Esophagus squamous epithelium (tissue), 5 donors: ENCODE results near the gene ANKLE1. TPM values are rescaled to one million over a fixed set of nuclear protein-coding genes. Genes with fewer than 3 reads are reported as not detected.

Experiments used
- DNase-seq: peaks from one replicate; lab custom pipeline; 2025; lab: John Stamatoyannopoulos, UW
- H3K27ac ChIP-seq, 4 donors: fragments of 200-600 bp; sonication (generic); one replicate each; pipeline ENCODE4 v1.5.1; 2016 to 2019; ENCODE audit warnings: mild to moderate bottlenecking in 1 of 4
- H3K27me3 ChIP-seq, 4 donors: fragments of 200-600 bp; sonication (generic); 1 replicate in 3 of 4; 2 replicates in 1 of 4; pipeline versions ENCODE4 v1.5.1 to v1.6.0; 2017 to 2021; ENCODE audit warnings: antibody characterized with exemption in 1 of 4
- H3K36me3 ChIP-seq, 3 donors: fragments of 200-600 bp; sonication (generic); one replicate each; pipeline ENCODE4 v1.5.1; 2016 to 2019
- H3K4me1 ChIP-seq, 3 donors: fragments of 200-600 bp; sonication (generic); one replicate each; pipeline ENCODE4 v1.5.1; 2017 to 2019
- H3K4me3 ChIP-seq, 4 donors: fragments of 200-600 bp; sonication (generic); 1 replicate in 3 of 4; 2 replicates in 1 of 4; pipeline ENCODE4 v1.5.1; 2016 to 2019; ENCODE audit warnings: mild to moderate bottlenecking in 2 of 4, moderate library complexity in 1 of 4
- H3K9me3 ChIP-seq, 3 donors: fragments of 200-600 bp; sonication (generic); one replicate each; pipeline ENCODE4 v1.5.1; 2016 to 2019
- POLR2A ChIP-seq, 4 donors: fragments of 450-650 bp; IDR thresholded peaks; one replicate each; pipeline ENCODE4 v1.6.1; 2017; ENCODE audit warnings: antibody characterized with exemption in 4 of 4, mild to moderate bottlenecking in 4 of 4, moderate library complexity in 3 of 4
- WGBS, 2 donors: methylation state at CpG; one replicate each; pipeline ENCODE4 v1.1.5; 2018; 5-methylcytosine and 5-hydroxymethylcytosine counted together
- intact Hi-C: fragments of 100-400 bp; cut with DNase I; formaldehyde crosslinking; loops from one replicate; pipeline ENCODE4 v1.15.0; 2022
- total RNA-seq, 4 donors: library from RNA; depleted of rRNA; stranded (reverse); fragments of >200 nt; gene quantifications; one replicate each; pipeline ENCODE4 v1.1.0, GENCODE V29; 2016
- TF ChIP-seq, protein P1 (sequence below), 6 experiments: fragments of 450-650 bp in 4 of 6; fragments of 200-600 bp in 2 of 6; sonication (generic) in 2 of 6; IDR thresholded peaks; one replicate each; pipeline ENCODE4 v1.5.1; 2016 to 2019; ENCODE audit warnings: antibody characterized with exemption in 6 of 6, mild to moderate bottlenecking in 4 of 6, moderate library complexity in 4 of 6
- donor health status: DM: yes; HTN: yes; CAD: no.

Gene ANKLE1
- total RNA-seq, 4 donors from 2014 or later: 0.12 to 0.57 (median 0.22) TPM; not detected in 1

DNA sequence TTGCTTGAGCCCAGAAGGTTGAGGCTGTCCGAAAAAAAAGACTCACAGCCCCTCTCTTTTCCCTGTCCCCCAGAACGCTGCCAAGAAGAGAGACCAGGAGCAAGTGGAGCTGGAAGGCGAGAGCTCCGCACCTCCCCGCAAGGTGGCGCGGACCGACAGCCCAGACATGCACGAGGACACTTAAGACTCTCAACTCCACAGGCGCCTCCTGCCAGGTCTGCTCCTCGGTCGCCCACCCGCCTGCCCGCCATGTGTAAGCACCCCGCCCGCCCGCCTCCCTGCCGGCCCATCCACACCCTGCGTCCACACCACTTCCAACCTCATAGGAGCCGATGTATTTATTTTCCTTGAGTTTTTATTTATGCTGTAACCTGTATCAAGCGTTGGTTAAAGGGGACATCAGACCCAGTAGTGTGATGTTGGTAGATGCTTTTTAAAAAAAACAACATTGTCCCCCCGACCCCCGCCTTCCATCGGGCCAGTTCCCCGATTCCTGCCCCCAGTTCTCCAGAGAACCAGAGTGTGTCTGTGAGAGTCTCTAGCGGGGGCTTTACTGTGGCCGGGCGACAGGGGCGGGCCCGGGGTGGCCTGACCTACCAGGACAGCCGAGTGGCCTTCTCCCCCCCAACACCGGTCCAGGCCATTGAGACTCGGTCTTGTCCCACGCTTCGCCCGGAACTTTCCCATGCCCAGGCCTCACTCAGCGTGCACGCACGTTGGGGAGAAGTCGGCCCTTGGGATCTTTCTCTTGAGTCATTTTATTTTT is 38.0 kb downstream of the ANKLE1 start:
- intact Hi-C loops: no loop called here
- Histone ChIP-seq H3K9me3 (no peaks in the 10 kb centered on the region), H3K27ac (no peak overlapping the region), H3K4me3 (no peak overlapping the region), H3K4me1 (peaks cover 3 to 23% (median 5%) of the 10 kb centered on the region in 3 donors), H3K36me3 (peaks cover 17 to 82% (median 30%) of the 10 kb centered on the region in 3 donors), H3K27me3 (no peaks in the 10 kb centered on the region)
- no peak for TF ChIP-seq POLR2A (IDR thresholded peaks at IDR 0.05)
- TF ChIP-seq, protein P1, sequence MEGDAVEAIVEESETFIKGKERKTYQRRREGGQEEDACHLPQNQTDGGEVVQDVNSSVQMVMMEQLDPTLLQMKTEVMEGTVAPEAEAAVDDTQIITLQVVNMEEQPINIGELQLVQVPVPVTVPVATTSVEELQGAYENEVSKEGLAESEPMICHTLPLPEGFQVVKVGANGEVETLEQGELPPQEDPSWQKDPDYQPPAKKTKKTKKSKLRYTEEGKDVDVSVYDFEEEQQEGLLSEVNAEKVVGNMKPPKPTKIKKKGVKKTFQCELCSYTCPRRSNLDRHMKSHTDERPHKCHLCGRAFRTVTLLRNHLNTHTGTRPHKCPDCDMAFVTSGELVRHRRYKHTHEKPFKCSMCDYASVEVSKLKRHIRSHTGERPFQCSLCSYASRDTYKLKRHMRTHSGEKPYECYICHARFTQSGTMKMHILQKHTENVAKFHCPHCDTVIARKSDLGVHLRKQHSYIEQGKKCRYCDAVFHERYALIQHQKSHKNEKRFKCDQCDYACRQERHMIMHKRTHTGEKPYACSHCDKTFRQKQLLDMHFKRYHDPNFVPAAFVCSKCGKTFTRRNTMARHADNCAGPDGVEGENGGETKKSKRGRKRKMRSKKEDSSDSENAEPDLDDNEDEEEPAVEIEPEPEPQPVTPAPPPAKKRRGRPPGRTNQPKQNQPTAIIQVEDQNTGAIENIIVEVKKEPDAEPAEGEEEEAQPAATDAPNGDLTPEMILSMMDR (IDR thresholded peaks at IDR 0.05): no peak
- 88 to 93% methylated on average over 26 to 40 of the region's 40 CpGs for WGBS, 2 donors
- DNase-seq: no peak

DNA sequence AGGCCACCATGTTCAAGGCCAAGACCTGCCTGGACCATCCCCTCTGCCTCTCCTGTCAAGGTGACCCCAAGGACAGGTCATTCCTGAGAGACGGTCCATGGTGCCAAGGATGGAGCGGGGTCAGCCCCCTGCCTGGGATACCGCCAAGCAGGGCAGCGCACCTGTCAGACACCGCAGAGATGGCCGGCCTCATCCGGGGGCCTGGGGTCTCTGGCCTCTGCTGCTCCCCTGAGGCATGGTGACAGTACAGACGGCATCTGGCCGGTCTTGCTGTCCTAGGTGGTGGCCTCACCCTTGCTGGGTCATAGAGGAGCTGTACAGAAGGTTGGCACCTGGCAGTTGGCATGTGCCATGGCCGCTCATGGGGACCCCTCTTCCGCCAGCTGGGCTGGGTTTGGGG is 38.7 kb downstream of the ANKLE1 start:
- no peaks in the 10 kb centered on the region for H3K27me3 ChIP-seq
- no peak overlapping the region for H3K27ac ChIP-seq
- H3K36me3 ChIP-seq: peaks cover 15 to 85% (median 28%) of the 10 kb centered on the region in 3 donors
- peaks cover 3 to 31% (median 5%) of the 10 kb centered on the region in 3 donors for H3K4me1 ChIP-seq
- WGBS, 2 donors: 65 to 97% methylated on average over 4 to 10 of the region's 11 CpGs
- TF ChIP-seq, protein P1 (IDR thresholded peaks at IDR 0.05): no peak
- no peak for TF ChIP-seq POLR2A (IDR thresholded peaks at IDR 0.05)
- H3K9me3 ChIP-seq: no peaks in the 10 kb centered on the region
- H3K4me3 ChIP-seq: no peak overlapping the region
- DNase-seq: no peak
- intact Hi-C loops: no loop called here

DNA sequence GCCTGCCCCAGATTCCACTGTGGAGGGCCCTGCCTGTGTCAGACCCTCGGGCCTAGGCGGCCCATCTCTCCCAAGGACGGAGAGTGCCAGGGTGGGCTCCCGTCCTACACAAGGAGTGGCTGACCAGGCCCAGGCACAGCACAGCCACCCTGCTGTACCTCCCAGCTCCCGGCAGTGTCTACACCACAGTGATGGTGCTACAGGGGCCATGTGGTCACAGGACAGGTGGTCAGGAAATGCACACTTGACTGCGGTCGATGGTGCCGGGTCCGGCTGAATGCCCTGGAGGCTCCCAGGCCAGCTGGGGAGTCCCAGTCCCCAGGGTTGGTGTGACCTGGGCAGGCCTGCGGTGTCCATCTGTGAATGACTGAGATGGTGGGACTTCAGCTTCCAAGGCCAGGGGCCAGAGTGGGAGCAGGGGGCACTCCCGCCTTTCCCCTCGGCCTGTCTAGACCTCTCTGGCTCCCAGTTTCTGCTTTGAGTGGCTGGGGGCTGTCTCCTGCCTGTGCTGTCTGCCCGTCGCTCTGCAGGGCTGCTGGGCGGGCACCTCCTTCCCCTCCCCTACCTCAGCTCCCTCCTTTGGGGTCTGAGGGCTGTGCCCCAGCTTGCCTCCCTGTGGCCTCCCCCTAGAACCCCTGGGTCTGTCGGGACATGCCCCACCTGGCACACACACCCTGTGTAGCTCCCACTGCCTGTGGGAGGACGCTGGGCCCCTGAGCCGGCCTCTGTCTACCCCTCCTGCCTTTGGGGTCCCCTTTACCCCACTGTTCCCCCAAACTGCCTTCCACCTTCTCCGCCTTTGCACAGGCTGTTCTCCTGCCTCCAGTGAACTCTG is 40.2 kb downstream of the ANKLE1 start:
- TF ChIP-seq, protein P1 (IDR thresholded peaks at IDR 0.05): no peak
- TF ChIP-seq POLR2A (IDR thresholded peaks at IDR 0.05): no peak
- no peaks in the 10 kb centered on the region for H3K9me3 ChIP-seq
- WGBS, 2 donors: 74 to 79% methylated on average over 8 to 12 of the region's 19 CpGs
- no peak for DNase-seq
- peaks cover 5 to 46% (median 9%) of the 10 kb centered on the region in 3 donors for H3K4me1 ChIP-seq
- peaks cover 15 to 70% (median 20%) of the 10 kb centered on the region in 3 donors for H3K36me3 ChIP-seq
- intact Hi-C loops: no loop called here
- H3K27ac ChIP-seq: no peak overlapping the region
- H3K4me3 ChIP-seq: no peak overlapping the region
- H3K27me3 ChIP-seq: no peaks in the 10 kb centered on the region

DNA sequence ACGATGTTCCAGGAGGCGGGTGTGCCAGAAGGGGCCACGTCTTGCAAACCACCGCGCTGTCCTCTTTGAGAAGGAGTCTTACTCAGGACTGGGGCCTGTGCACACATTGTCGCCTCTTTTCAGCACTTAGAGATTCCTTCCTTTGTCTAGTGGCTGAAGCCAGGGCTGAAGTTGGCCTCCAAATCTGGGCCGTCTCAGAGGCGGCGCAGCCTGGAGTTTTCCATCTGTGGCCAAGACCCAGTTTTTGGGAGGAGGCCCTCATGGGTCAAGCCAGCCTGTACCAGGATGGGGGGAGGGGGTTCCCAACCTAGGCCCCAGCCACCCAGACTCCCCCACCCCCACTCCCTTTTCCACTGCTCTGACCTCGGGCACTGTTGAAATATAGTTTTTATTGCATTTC is 41.2 kb downstream of the ANKLE1 start:
- intact Hi-C loops: no loop called here
- Histone ChIP-seq H3K4me1 (peaks cover 6 to 51% (median 10%) of the 10 kb centered on the region in 3 donors), H3K36me3 (peaks cover 15 to 65% (median 20%) of the 10 kb centered on the region in 3 donors), H3K27ac (no peak overlapping the region), H3K27me3 (no peaks in the 10 kb centered on the region), H3K4me3 (no peak overlapping the region), H3K9me3 (no peaks in the 10 kb centered on the region)
- WGBS, 2 donors: 50 to 66% methylated on average over 1 to 3 of the region's 10 CpGs
- TF ChIP-seq, protein P1 (IDR thresholded peaks at IDR 0.05): no peak
- TF ChIP-seq POLR2A (IDR thresholded peaks at IDR 0.05): no peak
- no peak for DNase-seq
